ENCODE measurements around the gene NOP56.
A peak's percentile ranks its signal among the peaks of the same experiment; 100 is the strongest.

The NOP56 gene

GRCh38 chr20:2640260-2640659 lies 12.2 kb upstream of the NOP56 start:
- no peak for DNase-seq (ENCODE audit: low read depth in 4 of 4, low spot score in 1 of 4)

GRCh38 chr20:2640899-2641298 lies 11.5 kb upstream of the NOP56 start:
- no peak for DNase-seq (ENCODE audit: low read depth in 4 of 4, low spot score in 1 of 4)

GRCh38 chr20:2643708-2644107 lies 8.7 kb upstream of the NOP56 start:
- DNase-seq (ENCODE audit: low read depth in 4 of 4, low spot score in 1 of 4), result no peak

DNA sequence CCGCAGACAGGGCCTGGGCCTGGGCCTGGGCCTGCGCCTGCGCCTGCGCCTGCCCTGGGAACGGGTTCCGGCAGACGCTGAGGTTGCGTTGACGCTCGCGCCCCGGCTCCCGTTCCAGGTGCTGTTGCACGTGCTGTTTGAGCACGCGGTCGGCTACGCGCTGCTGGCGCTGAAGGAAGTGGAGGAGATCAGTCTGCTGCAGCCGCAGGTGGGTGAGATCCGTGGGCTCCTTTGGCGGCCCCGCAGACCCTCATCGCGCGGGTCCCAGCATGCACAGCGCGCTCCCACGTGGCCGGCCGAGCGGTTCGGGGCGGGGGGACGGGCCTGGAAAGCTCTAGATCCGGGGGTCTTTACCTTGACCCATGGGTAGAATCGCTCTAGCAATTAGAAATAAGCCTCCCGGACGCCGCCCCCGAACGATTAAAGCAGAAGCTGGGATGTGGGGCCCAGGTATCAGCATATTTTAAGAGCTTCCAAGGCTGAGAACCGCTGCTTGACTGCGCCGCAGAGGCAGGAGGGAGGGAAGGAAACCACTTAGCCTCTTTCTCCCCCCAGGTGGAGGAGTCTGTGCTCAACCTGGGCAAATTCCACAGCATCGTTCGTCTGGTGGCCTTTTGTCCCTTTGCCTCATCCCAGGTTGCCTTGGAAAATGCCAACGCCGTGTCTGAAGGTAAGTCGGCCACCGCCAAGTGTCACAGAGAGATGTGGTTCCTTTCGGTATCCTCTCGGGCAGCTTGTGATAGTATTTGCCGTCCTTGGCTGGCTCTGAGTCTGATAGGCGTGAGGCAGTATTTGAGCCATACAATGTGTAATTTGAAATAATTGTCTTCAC lies 508 bp downstream of the NOP56 start:
- DNase-seq (ENCODE audit: low read depth in 4 of 4, low spot score in 1 of 4), result peak in 1 of 4 experiments; percentile 31

DNA sequence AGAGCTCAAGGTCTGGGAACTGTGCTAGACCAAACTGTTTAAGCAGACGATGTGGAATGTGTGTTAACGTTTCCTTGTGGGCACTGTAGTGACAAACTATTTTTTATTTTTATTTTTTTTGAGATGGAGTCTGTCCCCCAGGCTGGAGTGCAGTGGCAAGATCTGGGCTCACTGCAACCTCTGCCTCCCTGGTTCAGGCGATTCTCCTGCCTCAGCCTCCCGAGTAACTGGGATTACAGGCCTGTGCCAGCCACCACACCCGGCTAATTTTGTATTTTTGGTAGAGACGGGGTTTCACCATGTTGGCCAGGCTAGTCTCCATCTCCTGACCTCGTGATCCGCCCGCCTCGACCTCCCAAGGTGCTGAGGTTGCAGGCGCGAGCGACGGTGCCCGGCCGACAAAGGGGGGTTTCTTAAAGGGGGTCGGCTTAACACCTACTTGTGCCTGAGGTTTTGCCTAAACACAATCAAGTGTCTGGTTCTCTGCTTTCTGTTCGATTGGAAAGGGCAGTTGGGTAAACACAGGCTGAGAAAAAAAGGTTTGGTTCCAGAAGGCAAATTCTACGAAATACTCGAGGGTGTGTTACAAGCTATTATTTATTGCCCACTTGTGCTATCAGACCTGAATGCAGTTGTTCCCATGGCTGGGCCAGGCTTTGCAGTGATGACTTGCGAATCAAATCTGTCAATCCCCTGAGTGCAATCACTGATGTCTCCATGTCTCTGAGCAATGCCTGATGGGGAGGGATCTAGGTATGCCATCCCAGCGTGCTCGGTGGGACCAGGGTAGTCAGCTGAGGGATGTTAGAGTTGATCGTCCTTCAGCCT lies 1.3 kb downstream of the NOP56 start:
- DNase-seq (ENCODE audit: low read depth in 4 of 4, low spot score in 1 of 4), result no peak

DNA sequence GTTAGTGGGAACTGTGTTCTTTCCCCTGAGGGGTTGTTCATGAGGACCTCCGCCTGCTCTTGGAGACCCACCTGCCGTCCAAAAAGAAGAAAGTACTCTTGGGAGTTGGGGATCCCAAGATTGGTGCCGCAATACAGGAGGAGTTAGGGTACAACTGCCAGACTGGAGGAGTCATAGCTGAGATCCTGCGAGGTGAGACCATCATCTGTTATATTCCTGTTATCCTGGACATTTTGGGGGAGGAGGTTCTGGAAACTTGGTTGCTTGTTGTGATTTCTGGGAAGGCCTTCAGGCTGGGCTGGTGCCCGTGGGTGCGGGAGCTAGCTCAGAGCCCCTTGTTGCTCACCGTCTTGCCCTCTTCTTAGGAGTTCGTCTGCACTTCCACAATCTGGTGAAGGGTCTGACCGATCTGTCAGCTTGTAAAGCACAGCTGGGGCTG lies 2.0 kb downstream of the NOP56 start:
- no peak for DNase-seq (ENCODE audit: low read depth in 4 of 4, low spot score in 1 of 4)

GRCh38 chr20:2654831-2655230 lies 2.4 kb downstream of the NOP56 start:
- no peak for DNase-seq (ENCODE audit: low read depth in 4 of 4, low spot score in 1 of 4)

DNA sequence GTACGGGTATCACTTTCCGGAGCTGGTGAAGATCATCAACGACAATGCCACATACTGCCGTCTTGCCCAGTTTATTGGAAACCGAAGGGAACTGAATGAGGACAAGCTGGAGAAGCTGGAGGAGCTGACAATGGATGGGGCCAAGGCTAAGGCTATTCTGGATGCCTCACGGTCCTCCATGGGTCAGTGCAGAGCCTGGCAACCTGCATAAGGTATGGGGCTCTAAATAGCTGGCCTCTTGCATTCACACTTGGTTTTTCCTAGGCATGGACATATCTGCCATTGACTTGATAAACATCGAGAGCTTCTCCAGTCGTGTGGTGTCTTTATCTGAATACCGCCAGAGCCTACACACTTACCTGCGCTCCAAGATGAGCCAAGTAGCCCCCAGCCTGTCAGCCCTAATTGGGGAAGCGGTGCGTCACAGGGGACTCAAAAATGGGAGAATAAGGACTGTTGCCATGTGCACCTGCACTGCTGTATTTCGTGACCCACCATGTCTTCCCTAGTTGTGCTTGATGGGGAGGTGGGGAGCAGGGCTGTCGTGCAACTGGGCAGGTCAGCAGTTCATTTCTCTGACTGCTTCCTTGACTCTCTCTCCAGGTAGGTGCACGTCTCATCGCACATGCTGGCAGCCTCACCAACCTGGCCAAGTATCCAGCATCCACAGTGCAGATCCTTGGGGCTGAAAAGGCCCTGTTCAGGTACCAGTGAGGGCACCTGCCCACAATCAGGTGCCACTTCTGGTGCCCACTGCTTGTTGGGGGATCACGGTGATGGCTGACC lies 3.1 kb downstream of the NOP56 start:
- DNase-seq (ENCODE audit: low read depth in 4 of 4, low spot score in 1 of 4), result no peak

DNA sequence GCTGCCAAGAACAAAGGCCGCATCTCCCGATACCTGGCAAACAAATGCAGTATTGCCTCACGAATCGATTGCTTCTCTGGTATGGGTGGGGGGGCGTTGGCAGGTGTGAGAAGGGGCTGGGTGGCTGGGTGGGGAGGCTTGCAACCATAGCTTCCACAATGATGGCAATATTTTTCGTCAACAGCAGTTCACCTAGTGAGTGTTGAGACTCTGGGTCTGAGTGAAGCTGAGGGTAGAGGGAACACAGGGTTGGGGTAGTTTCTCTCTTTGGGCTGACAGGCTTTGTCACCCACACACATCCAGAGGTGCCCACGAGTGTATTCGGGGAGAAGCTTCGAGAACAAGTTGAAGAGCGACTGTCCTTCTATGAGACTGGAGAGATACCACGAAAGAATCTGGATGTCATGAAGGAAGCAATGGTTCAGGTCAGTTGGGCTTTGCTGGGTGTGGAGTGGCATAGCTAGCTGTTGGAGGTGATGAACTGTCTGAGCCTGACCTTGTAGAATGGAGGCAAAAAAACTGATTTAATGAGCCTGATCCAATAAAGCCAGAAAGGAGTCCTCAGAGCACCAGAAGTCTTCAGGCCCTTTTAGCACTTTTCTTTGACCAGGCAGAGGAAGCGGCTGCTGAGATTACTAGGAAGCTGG lies 4.2 kb downstream of the NOP56 start:
- DNase-seq (ENCODE audit: low read depth in 4 of 4, low spot score in 1 of 4), result no peak

DNA sequence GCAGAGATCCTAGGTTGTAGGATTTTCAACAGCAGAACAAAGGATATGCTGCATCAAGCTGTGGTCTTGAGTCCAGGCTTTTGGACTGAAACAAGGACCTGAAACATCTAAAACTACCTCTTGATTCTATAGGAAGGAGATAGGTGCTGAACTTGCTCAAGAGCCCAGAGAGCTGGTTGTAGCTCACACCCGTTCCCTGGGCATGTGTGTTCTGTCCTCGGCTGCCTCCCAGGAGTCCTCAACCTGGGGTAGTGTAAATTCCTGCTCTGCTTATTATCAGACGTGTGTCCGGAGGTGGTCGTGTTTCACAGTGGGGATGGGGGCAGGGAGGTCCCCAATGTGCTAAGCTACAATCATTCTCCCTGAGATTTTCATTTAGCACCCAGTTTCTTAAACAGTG lies 4.8 kb downstream of the NOP56 start:
- DNase-seq (ENCODE audit: low read depth in 4 of 4, low spot score in 1 of 4), result no peak

DNA sequence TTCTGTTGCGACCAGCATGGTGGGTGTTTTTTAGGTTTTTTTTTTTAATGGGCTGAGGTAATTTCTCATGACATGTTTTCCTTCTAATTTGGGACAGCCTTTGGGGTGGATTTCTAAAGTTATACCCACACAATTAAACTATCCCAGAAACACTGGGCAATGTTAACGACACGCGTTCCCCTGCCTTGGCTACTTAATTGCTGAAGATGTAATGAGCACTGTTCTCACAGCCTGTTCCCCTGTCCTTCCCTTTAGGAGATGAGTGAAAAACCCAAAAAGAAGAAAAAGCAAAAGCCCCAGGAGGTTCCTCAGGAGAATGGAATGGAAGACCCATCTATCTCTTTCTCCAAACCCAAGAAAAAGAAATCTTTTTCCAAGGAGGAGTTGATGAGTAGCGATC lies 5.2 kb downstream of the NOP56 start:
- DNase-seq (ENCODE audit: low read depth in 4 of 4, low spot score in 1 of 4), result no peak

GRCh38 chr20:2658414-2659354 lies 6.3 kb downstream of the NOP56 start:
- DNase-seq (ENCODE audit: low read depth in 4 of 4, low spot score in 1 of 4), result no peak

DNA sequence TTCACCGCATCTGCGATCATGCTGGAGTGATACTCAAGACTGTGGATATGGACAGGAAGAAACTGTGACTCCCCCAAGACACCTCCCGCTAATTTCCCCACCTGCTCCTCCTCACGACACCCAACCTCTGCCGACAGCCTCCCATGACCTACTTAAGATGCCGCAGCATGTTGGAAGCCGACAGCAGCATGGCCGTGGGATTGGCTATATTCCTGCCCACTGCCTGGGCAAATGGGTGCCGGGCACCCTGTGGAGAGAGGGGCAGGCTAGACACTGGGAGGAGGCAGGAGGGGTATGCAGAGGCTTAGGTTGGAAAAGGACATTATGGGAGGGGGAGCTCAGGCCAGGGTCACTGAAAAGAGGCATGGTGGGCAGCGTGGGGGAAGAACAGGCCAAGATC lies 7.1 kb downstream of the NOP56 start:
- DNase-seq (ENCODE audit: low read depth in 4 of 4, low spot score in 1 of 4), result no peak

DNA sequence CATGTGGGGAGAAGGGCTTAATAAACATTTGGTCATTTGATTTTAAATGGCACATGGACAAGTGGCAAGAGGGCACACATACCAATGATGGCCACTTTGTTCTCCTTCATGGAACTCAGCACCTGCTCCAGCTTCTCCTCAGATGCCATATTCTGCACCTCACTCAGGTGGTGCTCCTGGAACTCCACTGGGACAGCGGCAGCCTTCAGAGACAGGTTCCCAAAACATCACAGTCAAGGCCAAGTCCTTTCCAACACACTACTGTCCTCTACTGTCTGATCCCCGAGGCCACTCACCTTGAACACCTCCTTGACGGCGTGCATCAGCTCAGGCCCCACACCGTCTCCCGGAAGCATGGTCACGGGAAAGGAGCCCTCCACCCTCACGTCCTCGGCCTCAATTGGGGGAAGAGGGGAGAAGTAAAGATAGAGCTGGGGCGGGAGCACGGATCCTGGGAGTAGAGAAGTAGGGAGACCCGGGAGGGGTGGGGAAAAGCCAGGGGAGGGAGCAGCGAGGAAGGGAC lies 11.0 kb downstream of the NOP56 start:
- no peak for DNase-seq (ENCODE audit: low read depth in 4 of 4, low spot score in 1 of 4)

DNA sequence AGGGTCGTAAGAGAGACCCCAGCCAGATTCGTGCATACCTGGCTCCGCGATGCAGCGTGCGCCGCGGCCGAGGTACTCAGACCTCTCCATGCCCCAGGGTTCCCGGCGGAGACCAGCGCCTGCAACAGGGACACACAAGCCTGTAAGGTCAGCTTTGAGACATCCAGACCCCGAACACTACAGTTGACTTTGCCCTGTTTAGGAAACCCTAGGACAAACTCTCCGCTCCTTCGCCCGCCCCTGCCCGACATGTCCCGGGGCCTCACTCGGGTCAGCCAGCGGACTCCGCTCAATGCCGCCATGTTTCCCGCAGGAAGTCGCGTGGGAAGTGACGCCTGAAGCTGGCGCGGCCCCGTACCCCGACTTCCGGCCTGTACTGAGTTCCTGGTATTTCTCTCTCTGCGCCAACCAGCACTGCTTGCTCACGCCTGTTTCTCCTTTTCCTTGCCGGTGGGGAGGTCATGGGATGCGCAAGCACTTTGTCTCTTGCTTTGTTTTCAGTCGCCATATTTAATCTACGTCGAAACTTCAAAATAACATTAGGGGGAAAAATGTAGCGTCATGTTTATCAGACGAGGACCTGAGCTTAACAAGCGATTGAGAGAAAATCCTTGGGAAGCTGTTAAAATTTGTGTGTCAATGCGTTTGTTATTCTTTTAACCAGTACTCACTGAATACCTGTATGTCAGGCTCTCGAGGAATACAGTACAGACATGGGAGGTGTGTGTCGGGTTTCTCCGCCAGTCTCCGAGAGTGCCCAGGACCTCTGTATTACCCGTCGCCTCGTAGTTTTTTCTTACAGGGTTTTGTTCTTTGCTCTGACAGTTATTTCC lies 11.7 kb downstream of the NOP56 start, which contains the start of gene IDH3B:
Gene IDH3B (minus strand): TSS at position 330 of the 833 bp plus-strand sequence. CDS start 28 bp downstream, at position 302.
- DNase-seq (ENCODE audit: low read depth in 4 of 4, low spot score in 1 of 4), result peak; percentile 74 to 86 (median 86)

- DNase-seq (ENCODE audit: low read depth in 4 of 4, low spot score in 1 of 4), result no peak
Measured at GRCh38 chr20:2671977-2672376, 19.5 kb downstream of the NOP56 start.

- no peak for DNase-seq (ENCODE audit: low read depth in 4 of 4, low spot score in 1 of 4)
Measured at GRCh38 chr20:2672446-2672845, 20.0 kb downstream of the NOP56 start.

DNA sequence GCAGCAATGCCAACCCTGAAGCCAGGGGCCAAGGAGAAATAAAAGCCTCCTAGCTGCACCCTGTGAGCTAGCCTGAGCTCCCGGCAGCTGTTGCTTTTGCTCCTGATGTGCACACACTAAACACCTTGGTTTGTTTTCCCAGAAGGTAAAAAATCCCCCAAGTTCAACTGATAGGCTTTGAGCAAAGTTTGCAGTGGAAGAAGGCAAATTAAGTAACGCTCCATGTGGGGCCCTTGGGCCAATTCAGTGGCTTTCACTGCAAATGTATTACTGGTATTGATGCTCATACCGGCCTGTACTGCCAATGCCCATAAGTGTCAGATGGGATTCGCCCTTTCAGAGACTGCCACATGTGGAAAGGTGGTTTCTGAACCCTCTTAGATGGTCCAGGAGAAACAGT lies 21.0 kb downstream of the NOP56 start:
- no peak for DNase-seq (ENCODE audit: low read depth in 4 of 4, low spot score in 1 of 4)

DNA sequence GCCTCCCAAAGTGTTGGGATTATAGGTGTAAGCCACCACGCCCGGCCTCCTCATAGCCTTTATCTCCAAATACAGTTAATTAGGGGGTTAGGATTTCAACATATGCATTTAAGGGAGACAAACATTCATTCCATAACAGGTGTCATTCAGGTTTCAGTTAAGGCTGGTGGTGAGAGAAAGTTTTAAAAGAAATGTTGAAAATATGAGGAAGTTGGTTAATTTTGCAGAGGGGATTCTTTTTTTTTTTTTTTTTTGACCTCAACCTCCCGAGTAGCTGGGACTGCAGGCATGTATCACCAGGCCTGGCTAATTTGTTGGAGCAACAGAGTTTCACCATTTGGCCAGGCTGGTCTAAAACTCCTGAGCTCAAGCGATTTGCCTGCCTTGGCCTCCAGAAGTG lies 27.6 kb downstream of the NOP56 start:
- DNase-seq (ENCODE audit: low read depth in 4 of 4, low spot score in 1 of 4), result no peak

Data from stimulated activated CD4-positive, alpha-beta T cell treated with anti-CD3 and anti-CD28 coated beads, Interleukin-1b, Interleukin-23, amount 100 ng/mL, for 24 hours (primary cell).